GM18907 (cell line): Measurements from ENCODE around the gene ADPRM.

Experiments
- ATAC-seq: cut with Tn5 transposase; IDR thresholded peaks from one replicate; pipeline ENCODE4 v1.9.1; 2021; ENCODE audit warnings: mild to moderate bottlenecking, moderate library complexity; ENCODE audit not compliant: unreplicated experiment

ADPRM gene

DNA sequence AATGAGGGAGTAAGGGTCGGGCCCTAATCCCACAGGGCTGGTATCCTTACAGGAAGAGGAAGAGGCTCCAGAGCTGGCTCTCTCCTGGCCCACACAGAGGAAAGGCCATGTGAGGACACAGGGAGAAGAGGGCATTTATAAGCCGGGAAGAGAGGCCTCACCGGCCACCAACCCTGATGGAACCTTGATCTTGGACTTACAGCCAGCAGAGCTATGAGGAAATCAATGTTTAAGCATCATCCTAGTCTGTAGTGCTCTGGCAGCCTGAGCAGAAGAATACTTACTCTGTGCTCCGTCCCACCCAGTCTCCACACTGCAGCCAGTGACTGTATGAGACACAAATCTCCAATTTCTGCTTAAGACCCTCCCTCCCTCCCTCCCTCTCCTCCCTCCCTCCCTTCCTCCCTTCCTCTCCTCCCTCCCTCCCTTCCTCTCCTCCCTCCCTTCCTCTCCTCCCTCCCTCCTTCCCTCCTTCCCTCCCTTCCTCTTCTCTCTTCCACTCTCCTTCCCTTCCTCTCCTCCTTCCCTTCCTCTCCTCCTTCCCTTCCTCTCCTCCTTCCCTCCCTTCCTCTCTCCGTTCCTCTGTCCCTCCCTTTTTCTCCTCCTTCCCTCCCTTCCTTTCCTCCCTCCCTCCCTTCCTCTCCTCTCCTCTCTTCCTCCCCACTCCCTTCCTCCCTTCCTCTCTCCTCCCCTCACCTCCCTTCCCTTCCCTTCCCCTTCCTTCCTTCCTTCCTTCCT is 41.3 kb downstream of the ADPRM start:
- no peak for ATAC-seq

- ATAC-seq: no peak
Measured at GRCh38 chr17:10739386-10739785, 42.0 kb downstream of the ADPRM start.

- ATAC-seq: no peak
Measured at GRCh38 chr17:10741416-10742135, 44.2 kb downstream of the ADPRM start.

DNA sequence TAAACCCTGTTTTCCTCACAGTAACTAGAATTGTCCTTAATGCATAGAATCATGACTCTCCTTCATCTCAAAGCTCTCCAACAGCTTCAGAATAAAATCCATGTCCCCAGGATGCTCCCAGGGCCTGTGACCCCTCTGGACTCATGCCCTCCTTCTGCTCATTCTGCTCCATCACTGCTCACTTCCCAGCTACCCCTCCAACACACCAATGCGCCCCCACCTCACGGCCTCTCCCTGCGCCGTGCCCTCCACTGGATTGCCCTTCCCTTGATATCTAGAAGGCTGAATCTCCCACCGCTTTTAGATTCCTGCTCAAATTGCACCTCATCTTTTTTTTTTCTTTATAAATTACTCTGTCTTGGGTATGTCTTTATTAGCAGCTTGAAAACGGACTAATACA is 45.0 kb downstream of the ADPRM start:
- ATAC-seq: no peak

- ATAC-seq: no peak
Measured at GRCh38 chr17:10743316-10744009, 46.1 kb downstream of the ADPRM start.

GRCh38 chr17:10744501-10745000 is 47.2 kb downstream of the ADPRM start:
- ATAC-seq: no peak

DNA sequence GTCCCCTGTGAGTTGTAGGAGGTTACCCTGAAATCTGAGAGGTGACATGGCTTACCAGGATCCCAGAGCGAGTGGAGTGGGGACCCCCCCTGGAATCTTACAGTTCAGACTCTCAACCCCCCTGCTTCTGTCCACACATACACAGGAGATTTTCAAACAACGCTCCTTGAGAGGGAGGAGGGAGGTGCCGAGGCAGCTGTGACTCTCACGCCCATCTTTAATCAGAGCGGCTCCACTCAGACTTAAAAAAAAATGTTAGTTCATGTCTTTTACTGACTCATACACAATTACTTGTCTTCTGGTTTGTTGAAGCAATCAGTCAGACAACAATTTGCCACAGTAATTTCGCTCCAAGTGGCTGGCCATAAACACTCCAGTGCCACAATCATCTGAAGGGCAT is 47.8 kb downstream of the ADPRM start:
- ATAC-seq: no peak

DNA sequence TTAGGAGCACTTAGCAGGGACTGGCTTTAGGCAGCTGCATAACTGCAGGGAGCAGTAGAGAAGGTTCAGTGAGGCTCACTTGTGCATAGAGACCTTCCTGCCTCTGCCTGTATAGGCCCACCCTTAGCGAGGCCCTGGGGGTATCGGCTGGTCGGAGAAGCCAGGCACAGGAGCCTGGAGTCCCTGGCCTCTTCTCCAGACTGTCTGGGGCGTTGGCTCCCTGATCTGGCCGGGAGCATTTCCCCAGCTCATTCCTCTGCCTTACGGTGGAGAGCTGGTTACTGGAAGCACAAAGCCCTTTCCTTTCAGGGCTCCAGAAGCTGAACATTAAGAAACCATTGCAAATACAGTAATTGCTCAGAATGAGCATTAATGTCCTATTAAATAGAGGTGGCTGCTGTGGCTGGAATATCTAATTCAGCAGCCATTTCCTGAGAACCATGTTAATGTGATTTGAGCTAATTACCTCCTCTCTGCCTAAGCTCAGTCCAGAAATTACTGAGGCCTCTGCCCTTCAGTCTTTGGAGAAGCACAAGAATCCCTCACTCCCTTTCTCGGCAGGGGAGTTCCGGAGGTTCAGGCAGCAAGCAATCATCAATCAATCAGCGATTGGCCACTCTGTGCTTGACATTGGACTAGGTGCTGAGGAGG is 51.3 kb downstream of the ADPRM start:
- ATAC-seq: no peak

GRCh38 chr17:10750210-10750609 is 52.8 kb downstream of the ADPRM start:
- ATAC-seq: no peak

GRCh38 chr17:10751563-10751962 is 54.2 kb downstream of the ADPRM start:
- no peak for ATAC-seq

DNA sequence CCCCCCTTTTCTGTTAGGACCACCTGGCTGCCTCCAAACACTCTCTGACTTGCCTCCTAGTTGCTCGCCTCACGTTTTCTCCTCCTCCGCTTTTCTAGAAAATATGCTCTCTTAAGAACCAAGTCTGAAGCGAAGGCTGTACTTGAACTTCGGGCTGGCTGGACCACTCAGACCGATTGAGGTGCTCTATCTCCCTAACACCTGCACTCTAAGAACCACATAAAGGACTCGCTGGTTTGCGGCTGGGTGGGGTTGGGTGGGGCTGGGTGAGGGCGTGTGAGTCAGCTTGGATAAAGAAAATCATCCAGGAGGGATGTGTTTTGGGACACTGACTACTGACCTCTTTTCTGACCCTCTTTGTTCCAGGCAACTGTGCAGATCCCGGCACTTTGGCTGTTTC is 55.3 kb downstream of the ADPRM start:
- no peak for ATAC-seq

DNA sequence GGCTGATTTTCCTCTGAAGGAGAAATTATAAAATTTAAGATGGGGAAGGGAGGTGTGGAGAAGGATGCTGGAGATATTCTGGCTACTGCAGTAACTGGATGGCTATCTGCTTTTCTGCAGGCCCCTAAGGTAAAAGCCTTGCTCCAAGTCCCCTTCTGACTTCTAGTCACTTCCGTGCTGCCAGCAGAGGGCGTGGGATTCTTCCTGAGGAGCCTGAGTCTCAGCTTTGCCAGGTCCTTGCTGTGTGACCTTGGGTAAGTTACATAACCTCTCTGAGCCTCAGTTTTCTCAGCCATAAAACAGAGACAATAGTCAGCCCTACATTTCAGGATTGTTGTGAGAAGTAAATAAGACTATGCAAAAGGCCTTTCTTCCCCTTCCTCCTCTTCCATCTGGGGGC is 56.7 kb downstream of the ADPRM start:
- ATAC-seq: no peak

DNA sequence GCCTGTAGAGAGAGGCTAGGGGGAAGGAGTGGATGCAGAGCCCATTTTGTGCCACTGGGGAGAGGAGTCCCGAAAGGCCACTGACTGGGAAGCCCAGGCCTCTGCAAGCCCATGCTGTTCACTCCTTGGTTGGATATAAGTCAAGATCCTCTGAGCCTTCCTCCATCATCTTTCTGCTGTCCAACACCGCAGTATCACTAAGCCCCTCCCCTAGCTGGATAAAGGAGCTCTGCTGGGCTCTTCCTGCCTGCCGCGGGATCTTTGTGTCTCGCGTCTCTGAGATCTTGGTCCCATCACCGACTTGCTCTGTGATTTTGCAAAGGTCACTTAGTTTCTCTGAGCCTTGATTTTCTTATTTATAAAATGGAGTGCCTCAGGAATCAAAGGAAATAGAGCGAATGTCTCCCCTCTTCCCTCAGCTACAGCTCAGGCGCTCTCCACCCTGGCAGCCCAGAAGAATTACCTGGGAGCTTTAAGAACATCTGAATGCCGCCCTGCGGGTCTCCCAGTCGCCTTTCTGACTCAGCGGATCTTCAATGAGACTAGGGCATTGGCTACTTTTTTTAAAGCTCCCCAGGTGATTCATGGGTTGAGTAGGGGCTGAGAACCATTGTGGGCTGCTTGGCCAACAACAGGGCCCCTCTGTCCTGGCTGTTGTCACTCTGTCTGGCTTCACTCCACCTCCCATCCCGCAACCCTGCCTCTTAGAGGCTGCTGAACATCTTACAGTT is 57.6 kb downstream of the ADPRM start:
- no peak for ATAC-seq

DNA sequence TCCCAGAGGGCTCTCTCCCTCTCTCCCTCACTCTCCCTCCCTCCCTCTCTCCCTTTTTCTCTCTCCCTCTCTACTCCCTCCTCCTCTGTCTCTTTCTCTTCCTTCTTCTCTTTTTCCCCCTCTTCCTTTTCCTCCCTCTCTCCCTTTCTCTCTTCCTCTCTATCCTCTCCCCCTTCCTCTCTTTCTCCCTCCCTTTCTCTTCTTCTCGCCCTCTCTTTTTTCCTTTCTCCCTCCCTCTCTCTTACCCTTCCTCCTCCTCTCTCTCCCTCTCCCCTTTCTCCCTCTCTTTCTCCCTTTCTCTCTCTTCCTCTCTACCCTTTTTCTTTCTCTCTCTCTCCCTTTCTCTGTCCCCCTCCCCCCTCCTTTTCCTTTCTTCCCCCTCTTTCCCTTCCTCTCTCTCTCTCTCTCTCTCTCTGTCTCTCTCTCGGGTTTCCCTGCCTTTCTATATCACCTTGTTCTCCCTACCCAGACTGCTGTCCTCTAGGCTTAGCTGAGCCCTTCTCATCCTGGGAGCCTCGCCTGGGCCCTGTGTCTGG is 58.3 kb downstream of the ADPRM start:
- ATAC-seq: no peak

- no peak for ATAC-seq
Measured at GRCh38 chr17:10756185-10756584, 58.8 kb downstream of the ADPRM start.

GRCh38 chr17:10756619-10757018 is 59.2 kb downstream of the ADPRM start:
- no peak for ATAC-seq

GRCh38 chr17:10757067-10757466 is 59.7 kb downstream of the ADPRM start:
- ATAC-seq: no peak

- ATAC-seq: no peak
Measured at GRCh38 chr17:10757647-10758046, 60.3 kb downstream of the ADPRM start.

DNA sequence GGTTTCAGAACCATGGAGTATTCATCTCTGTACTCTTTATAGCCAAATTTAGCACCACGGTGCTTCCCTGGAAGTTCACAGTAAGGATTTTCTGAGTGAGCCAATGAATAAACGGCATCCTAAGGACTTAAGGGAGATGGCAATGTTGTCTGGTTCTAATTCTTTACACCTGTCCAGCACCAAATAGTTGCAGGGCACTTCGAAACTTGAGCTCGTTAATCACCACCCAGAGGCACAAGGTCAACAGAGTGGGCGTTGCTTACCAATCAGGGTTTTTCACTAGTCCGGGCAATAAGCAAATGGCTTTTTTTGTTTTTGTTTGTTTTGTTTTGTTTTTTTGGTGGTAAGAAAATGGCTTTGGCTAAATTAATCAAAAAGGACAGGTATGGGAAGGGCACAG is 60.7 kb downstream of the ADPRM start:
- no peak for ATAC-seq
